NCI-H82 treated with DMSO at 0.1 percent for 48 hours (cell line): Measurements from ENCODE around the gene PCDHGC4.

Experiments used
- DNase-seq: peaks from one replicate; lab custom pipeline; 2025; ENCODE audit not compliant: unreplicated experiment; lab: John Stamatoyannopoulos, UW

PCDHGC4 gene

GRCh38 chr5:141511771-141512325 is 27.0 kb downstream of the PCDHGC4 start:
- DNase-seq: no peak

GRCh38 chr5:141512390-141512910 is 27.6 kb downstream of the PCDHGC4 start:
- DNase-seq: no peak

- no peak for DNase-seq
Measured at GRCh38 chr5:141512911-141513626, 28.2 kb downstream of the PCDHGC4 start.

GRCh38 chr5:141513627-141514329 is 28.9 kb downstream of the PCDHGC4 start:
- DNase-seq: no peak

GRCh38 chr5:141514330-141515133 is 29.7 kb downstream of the PCDHGC4 start:
- no peak for DNase-seq

DNA sequence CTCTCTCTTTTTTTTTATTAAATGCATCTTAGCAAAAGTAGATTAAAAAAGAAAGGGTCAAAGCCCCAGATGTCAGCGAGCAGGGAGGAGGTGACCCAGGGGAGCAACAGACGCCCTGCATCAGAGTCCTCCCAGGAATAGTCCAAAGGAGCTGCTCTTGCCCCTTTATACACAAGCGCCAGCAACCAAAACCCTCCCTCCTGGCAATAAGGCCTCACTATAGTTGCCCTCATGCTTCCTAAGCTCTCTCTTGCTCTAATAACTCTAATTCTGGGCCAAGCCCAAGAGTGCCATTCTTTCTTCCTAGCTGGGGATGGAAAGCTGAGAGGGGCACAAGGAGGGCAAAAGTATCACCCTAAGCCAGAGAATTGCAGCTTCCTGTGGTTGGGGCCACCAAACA is 30.3 kb downstream of the PCDHGC4 start:
- DNase-seq: no peak

DNA sequence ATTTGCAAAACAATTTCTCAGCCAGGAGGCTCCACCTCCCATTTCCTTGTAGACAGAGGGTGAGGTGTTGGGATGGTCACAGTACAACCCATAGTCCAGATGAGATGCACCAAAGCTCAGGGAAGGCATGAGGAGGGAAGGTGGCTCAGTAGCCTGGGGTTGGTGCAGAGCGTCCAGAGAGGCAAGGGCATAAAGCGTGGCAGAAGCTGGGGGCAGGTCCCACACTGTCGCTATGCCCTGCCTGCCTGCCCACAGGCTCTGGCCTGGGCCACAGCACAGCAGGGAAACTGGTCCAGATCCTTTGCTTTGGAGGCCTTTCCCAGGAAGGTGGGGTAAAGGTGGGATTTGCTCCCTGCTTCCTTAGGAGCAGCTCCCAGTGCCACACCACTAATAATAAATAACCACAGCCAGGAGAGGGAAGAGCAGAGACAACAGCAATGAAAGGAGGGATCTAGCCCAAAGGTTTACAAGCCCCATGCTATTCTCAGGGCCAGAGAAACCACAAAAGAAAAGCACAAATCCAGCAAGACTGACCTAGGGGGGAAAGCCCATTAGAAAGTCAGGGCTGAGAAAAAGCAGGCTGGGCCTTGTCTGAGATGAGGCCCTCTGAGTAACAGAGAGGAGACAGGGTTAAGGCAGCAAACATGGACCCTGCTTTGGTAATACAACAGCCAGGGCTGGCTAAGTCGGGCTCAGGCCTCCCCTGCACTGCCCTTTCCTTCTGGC is 31.3 kb downstream of the PCDHGC4 start:
- no peak for DNase-seq

DNA sequence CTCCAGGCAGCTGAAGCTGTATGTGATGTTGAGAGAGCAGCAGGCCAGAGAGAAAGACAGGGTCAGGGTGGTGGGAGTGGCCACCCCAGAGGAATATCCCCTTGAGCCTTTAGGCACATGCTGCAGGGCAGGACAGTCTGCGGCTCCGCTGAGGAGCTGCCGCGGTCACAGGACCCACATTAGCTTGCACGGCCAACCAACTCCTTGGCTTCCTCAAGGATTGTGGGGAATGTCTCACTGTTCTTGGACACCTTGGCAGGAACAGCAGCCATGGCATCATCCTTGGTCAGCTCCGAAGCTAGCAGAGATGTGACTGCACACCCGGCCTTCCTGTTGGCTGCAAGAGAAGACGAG is 31.8 kb downstream of the PCDHGC4 start:
- DNase-seq: no peak

GRCh38 chr5:141517312-141517711 is 32.5 kb downstream of the PCDHGC4 start:
- no peak for DNase-seq

- DNase-seq: no peak
Measured at GRCh38 chr5:141517880-141518617, 33.2 kb downstream of the PCDHGC4 start.

DNA sequence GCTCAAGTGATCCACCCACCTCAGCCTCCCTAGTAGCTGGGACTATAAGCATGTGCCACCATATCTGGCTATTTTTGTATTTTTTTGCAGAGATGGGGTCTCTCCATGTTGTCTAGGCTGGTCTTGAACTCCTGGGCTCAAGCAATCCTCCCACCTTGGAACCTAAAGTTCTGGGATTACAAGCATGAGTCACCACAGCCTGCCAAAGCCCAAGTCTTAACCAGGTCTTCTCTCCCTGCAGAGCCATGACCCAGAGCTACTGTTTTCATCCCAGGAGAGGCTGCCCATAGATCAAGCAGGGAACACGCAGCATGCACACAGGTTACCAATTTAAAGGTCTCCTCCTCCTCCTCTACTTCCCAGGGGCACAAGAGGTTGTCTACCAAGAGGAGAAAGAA is 33.8 kb downstream of the PCDHGC4 start:
- DNase-seq: no peak

DNA sequence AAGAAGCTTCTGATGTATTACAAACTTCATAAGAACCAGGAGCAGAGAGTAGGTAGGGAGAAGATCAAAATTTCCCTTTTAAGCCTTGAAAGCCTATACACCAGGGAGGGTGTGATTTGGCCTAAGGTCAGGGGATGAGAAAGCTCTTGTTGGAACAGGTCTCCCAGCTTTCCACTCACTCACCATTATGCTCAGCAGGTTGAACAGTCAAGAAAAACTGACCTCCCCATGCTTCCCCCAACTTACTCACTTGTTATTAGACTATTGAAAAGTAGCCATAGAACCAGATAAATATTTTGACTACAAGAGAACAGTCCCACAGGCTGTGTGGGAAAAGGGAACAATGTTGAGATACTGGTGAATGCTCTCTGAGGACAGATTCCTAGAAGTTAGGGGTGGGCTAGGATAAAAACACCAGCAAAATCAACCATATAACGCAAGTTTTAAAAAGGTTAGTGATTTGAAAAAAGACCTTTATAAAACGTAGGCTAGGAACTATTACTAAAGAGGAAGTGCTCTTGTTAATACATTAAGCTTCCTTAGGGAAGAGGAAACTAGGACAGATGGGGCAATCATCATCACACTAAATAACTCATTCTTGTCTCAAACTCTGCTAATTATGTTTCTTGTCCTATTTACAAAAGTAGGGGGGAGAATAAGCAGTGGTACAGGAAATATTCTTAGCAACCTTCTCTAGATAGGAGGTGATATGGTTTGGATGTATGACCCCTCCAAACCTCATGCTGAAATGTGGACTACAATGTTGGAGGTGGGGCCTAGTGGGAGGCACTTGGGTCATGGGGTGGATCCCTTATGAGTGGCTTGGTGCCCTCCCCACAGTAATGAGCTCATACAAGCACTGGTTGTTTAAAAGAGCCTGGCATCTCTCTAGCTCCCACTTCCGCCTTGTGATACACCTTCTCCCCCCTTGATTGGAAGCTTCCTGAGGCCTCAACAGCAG is 35.1 kb downstream of the PCDHGC4 start:
- no peak for DNase-seq

GRCh38 chr5:141521244-141521781 is 36.5 kb downstream of the PCDHGC4 start:
- DNase-seq: no peak

- no peak for DNase-seq
Measured at GRCh38 chr5:141522301-141522700, 37.5 kb downstream of the PCDHGC4 start.

DNA sequence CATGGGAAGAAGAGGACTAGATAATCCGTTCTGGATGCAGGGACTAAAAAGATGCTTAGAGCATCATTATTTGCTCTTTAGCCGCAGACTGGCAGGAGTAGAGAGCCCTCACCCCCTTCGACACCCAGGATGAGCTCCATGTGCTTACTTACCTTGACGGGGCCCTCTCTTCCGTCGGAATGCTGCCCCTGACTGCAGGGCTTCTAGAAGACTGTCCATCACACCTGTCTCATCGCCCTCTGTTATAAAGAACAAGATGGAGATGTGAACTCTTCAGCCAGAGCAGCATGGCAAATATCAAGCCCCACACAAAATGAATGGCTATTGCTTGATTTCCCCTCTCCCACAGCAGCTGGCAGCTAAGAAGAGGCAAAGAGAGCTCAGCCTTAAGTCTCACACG is 39.2 kb downstream of the PCDHGC4 start:
- no peak for DNase-seq

DNA sequence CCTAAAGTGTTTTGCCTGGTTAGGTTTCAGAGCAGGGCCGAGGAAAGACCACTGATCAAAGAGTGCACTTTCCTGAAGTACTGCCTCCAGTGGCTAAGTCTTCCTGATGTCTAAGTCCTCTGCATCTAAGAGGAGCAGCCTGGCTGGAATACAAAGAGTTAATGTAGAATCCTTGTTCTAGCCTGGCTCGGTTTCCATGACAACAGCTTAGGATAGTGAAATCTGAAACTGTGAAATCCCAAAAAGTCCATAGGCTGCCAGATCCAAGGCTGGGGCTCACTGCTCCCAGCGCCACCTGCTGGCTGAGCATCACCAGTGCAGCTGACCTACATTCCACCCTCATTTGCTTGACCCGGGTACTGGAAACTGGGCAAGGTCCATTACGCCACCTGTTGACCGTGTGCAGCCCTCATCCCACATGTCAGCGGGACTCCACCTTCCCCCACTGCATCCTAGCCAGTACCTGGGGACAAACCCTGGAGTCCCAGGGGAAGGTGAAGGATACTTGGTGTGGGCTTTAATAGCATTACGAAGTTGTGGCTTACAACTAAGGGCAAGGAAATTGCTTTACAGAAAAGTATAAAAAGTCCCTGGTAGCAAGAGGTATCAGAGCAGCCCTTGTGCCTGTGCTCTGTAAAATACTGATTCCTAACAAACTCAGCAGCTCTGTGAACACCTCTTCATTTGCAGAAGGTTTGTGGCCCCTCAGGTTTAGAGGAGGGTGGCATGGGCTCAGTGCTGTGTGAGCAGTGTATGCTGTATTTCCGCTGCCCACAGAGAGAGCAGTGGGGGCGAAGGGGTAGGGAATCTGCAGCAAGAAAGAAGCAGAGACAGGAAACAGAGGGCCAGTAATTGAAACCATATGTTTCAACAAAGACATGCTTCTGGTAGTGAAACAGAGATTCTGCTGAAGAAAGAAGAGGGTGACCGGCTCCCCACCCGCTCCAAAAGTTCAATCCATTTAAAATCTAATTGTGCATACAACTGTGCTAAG is 40.1 kb downstream of the PCDHGC4 start:
- peak; percentile 61 for DNase-seq

DNA sequence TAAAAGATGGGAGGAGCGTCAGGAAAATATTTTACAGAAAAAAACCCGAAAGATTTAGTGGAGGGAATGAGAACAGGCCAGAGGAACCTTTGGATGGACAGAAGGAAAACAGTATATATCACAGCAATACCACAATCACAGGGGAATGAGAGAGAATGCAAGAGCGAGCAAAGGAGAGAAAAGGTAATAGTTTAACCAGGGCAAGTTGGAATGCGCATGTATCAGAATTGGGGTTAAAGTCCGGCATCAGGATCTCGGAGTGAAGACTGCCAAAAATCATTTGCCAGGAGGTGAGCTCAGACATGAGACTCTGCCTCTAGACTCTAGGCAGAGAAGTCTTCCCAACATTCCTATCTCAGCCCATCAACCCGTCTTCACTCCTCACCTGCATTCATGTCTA is 40.8 kb downstream of the PCDHGC4 start:
- DNase-seq: no peak
